ENCODE data around the gene LLGL2.
A peak's percentile ranks its signal among the peaks of the same experiment; 100 is the strongest.
"Not testable (repeated sequence)": the region's sequence is repeated elsewhere in the genome, so short reads cannot be mapped to it uniquely, and the experiment has no call there.

LLGL2 gene

GRCh38 chr17:75524970-75525805, at the start of gene LLGL2:
LLGL2 (plus strand) TSS chr17:75525697; CDS start chr17:75543427, 17,730 bp downstream.
- DNase-seq (ENCODE audit: low read depth in 2 of 3, low spot score in 1 of 3): peak; percentile 41 to 73 (median 46)

DNA sequence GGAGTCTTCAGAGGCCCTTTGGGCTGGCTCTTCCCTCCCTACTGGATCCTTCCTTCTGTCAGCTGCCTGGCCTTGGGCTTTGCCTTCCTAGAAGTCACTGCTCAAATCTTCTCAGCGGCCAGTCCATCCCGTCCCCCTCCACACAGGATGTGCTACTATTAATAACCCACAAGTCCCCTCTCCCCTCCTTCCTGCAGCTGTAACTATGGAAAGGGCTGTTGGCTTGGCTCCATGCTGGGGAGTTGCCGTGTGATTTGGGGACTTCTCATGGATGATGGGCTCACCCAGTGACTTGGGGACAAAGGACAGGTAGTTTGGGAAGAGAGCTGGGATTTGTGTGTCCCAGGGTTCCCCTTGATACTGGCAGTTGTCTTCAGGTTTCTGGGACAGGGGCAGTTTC, 49.6 kb upstream of the LLGL2 start:
- no peak for DNase-seq (ENCODE audit: low read depth in 2 of 3, low spot score in 1 of 3)

GRCh38 chr17:75476271-75476671, 49.2 kb upstream of the LLGL2 start:
- no peak for DNase-seq (ENCODE audit: low read depth in 2 of 3, low spot score in 1 of 3)

- DNase-seq (ENCODE audit: low read depth in 2 of 3, low spot score in 1 of 3): no peak
These were observed 48.6 kb upstream of the LLGL2 start for GRCh38 chr17:75476752-75477489.

GRCh38 chr17:75477490-75477862, 48.0 kb upstream of the LLGL2 start:
- not testable (repeated sequence) for DNase-seq (ENCODE audit: low read depth in 2 of 3, low spot score in 1 of 3)

- no peak for DNase-seq (ENCODE audit: low read depth in 2 of 3, low spot score in 1 of 3)
These were observed 47.0 kb upstream of the LLGL2 start for GRCh38 chr17:75478508-75478907.

DNA sequence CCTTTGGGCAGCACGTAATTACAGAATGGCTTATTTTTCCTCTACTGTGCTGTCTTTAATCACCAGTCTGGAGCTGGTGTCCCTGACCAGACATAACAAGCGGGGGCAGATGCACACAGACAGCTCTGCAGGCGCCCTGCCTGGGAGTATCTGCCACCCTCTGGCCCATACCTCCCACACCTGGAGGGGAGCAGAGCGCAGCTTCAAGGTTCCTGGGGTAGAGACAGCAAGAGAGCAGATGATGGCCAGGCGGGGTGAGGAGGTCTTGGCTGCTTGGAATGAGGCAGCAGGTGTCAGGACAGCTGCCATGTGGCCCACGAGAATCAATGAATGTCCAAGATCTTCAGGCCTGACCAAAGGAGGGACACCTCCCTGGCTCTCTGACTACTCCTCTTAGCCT, 45.2 kb upstream of the LLGL2 start:
- no peak for DNase-seq (ENCODE audit: low read depth in 2 of 3, low spot score in 1 of 3)

DNA sequence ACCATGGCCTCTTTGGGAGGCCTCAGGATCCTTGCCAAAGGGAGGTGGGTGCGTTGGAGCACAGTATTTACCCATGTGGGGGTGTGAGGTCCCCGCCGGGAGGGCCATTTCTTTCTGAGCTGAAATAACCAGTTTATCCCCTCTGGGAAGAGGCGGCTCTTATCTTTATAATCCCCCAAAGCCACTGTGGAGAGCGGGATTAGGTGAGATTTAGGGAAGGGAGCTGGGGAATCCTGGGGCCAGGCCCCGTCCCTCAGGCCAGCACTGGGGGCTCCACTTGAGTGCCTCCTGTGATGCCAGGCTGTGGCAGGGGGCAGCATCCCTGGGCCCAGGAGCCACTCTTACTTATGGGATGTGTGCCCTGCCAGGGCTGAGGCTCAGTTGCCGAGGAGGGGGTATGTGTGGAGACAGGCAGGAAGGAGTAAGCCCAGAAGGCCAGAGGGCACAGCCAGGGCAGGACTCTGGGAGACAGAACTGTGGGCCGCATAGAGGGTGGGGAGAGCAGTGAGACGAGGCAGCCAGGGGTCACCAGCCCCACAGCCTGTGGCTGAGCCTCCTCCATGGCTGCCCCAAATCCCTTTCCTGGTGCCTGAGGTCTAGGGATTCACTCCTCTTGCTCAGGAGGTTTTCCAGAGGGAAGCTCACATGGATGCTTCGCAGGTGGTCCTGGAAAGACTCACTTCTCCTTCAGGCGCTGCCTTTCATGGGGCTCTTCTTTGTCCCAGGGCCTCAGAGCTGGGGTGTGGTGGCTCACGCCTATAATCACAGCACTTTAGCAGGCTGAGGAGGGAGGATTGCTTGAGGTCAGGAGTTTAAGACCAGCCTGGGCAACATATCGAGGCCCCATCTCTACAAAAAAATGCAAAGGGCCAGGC, 44.1 kb upstream of the LLGL2 start:
- DNase-seq (ENCODE audit: low read depth in 2 of 3, low spot score in 1 of 3): no peak

DNA sequence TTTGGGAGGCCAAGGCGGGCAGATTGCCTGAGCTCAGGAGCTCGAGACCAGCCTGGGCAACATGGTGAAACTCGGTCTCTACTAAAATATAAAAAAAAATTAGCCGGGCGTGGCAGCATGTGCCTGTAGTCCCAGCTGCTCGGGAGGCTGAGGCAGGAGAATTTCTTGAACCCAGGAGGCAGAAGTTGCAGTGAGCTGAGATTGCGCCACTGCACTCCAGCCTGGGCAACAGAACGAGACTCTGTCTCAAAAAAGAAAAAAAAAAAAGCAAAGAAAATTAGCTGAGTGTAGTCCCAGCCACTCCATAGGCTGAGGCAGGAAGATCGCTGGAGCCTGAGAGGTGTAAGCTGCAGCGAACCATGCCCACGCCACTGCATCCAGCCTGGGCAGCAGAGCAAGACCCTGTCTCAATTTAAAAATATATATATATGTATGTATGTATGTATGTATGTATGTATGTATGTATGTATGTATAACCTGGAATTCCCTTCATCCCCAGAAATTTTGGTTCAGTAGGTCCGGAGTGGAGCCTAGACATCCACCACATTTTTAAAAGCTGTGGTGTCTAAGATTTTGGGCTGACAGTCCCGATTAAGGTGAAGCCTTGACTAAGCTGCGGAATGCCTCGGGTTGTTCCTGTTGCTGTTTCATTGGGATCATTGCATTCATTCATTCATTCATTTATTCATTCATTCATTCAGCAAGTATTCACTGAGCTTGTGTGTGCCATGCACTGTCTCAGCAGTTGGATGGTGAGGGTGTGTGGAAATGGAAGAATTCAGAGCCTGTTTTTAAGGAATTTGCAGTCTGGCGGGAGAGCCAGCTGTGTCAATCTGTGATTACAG, 43.2 kb upstream of the LLGL2 start:
- no peak for DNase-seq (ENCODE audit: low read depth in 2 of 3, low spot score in 1 of 3)

GRCh38 chr17:75485688-75486087, 39.8 kb upstream of the LLGL2 start:
- DNase-seq (ENCODE audit: low read depth in 2 of 3, low spot score in 1 of 3): no peak

GRCh38 chr17:75486151-75486550, 39.3 kb upstream of the LLGL2 start:
- DNase-seq (ENCODE audit: low read depth in 2 of 3, low spot score in 1 of 3): no peak

- no peak for DNase-seq (ENCODE audit: low read depth in 2 of 3, low spot score in 1 of 3)
These were observed 38.5 kb upstream of the LLGL2 start for GRCh38 chr17:75486951-75487350.

DNA sequence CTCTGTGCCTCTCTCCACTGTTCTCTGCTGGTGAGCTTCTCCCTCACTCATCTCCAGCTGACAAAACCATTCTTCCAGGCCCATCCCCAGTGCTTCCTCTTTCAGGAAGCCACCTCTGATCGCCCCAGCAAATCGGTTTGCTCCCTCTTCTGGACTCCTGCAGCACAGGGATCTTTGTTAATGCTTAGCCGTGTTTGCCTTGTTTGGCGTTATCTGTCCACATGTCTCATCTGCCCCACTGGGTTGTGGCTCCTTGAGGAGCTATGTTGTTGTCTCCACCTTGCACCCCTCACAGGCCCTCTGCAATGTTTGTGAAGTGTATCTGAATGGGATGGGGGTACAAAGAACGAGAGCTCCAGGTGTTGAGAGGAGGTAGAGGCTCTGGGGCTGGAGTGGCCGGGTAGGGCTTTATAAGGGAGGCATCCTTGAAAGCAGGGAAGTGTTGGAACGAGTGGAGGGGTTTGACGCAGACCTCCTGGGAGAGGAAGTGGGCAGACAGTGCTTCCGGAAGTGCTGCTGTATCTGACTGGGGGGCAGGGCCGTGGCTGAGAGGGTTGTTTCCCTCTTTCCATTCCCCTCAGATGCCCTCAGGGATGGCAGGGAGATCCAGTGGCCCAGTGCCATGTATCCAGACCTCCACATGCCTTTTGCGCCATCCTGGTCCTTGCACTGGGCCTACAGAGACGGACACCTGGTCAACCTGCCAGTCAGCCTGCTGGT, 38.0 kb upstream of the LLGL2 start:
- peak in 2 of 3 donors; percentile 5 to 26 for DNase-seq (ENCODE audit: low read depth in 2 of 3, low spot score in 1 of 3)

- no peak for DNase-seq (ENCODE audit: low read depth in 2 of 3, low spot score in 1 of 3)
These were observed 36.6 kb upstream of the LLGL2 start for GRCh38 chr17:75488693-75489510.

- no peak for DNase-seq (ENCODE audit: low read depth in 2 of 3, low spot score in 1 of 3)
These were observed 36.0 kb upstream of the LLGL2 start for GRCh38 chr17:75489511-75489955.

GRCh38 chr17:75490173-75490743, 35.2 kb upstream of the LLGL2 start:
- no peak for DNase-seq (ENCODE audit: low read depth in 2 of 3, low spot score in 1 of 3)

- no peak for DNase-seq (ENCODE audit: low read depth in 2 of 3, low spot score in 1 of 3)
These were observed 34.4 kb upstream of the LLGL2 start for GRCh38 chr17:75490953-75491649.

- no peak for DNase-seq (ENCODE audit: low read depth in 2 of 3, low spot score in 1 of 3)
These were observed 33.8 kb upstream of the LLGL2 start for GRCh38 chr17:75491680-75492079.
